AG09309 (cell line): ENCODE data around the gene NDFIP1.
A peak's percentile ranks its signal among the peaks of the same experiment; 100 is the strongest.

Experiments
- DNase-seq: peaks from one replicate; pipeline ENCODE4 v3.0.0-alpha.2; 2010; ENCODE audit warnings: low read depth
- H3K4me3 ChIP-seq: 2 replicates; pipeline ENCODE4 v1.5.1; 2011; ENCODE audit warnings: mild to moderate bottlenecking, low read depth, low read length, moderate library complexity; ENCODE audit not compliant: control insufficient read depth
- CTCF ChIP-seq: IDR thresholded peaks from 2 replicates; pipeline ENCODE4 v1.5.1; 2011; ENCODE audit warnings: mild to moderate bottlenecking, low read depth, low read length, inconsistent platforms; ENCODE audit not compliant: insufficient read depth, control insufficient read depth; ENCODE audit errors: missing control alignments

Gene NDFIP1, protein sequence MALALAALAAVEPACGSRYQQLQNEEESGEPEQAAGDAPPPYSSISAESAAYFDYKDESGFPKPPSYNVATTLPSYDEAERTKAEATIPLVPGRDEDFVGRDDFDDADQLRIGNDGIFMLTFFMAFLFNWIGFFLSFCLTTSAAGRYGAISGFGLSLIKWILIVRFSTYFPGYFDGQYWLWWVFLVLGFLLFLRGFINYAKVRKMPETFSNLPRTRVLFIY

DNA sequence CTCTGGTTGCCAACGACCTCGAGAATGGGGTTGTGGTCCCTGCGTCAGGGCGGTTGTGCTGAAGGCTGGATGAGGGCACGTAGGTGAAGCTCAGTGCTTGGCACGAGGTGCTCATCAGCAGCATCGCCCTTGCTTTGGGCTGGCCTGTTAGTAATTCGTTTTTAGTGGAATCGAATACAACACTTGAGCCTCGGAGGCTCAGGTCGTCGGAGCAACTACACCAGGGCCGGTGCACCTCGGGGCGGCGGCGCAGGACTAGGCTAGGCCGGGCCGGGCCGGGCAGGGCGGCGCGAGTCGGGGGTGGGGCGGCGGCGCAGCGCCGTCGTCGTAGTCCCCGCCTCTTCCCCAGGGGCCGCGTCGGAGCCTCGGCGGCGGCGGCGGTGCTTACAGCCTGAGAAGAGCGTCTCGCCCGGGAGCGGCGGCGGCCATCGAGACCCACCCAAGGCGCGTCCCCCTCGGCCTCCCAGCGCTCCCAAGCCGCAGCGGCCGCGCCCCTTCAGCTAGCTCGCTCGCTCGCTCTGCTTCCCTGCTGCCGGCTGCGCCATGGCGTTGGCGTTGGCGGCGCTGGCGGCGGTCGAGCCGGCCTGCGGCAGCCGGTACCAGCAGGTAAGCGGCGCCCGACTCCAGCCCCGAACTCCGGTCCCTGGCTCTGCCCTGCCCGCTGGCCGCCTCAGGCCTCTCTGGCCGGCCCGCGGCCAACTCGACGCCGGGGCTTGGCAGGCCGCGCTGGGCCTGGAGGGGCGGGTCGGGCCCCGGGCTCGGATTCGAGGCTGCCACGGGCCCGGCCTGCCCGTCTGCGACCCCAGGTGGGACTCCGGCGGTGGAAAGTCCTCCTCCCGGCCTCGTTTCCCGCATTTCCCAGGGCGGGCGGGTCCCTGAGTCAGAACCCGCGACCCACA is at the start of gene NDFIP1:
TSS of gene NDFIP1 (plus strand) at position 348 of the 899 bp plus-strand sequence. CDS start at position 544, 196 bp downstream.
- DNase-seq: no peak
- peak within 1 kb of the TSS; percentile 54 for H3K4me3 ChIP-seq
- no peak for TF ChIP-seq CTCF

DNA sequence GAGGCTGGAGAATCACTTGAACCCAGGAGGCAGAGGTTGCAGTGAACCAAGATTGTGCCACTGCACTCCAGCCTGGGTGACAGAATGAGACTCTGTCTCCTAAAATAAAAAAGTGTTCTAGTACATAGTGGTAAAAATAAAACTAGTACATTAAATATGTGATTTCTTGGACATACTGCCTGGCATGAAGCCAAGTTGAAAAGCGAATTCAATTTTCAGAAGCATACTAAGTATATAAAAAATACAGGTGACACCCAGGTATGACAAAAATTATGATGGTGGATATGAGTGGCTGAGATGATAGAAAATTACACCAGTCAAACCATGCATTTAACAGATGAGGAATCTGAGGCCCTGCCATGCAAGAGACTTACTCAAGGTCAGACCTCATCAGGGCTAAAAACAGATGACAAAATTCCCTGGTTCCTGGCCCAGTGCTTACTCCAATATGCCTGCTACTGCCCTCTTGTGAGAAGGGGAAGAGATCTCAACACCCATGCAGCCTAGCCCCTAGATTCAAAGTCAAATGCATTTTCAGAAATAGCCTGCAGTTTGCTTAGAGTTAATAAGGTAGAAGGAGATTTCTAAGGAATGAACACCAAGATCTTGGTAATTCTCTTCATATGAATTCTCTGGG is 49.2 kb upstream of the NDFIP1 start:
- DNase-seq: no peak
- H3K4me3 ChIP-seq: no peak overlapping the region
- no peak for TF ChIP-seq CTCF

GRCh38 chr5:142063376-142063775 is 45.2 kb upstream of the NDFIP1 start:
- no peak for DNase-seq
- no peak overlapping the region for H3K4me3 ChIP-seq
- no peak for TF ChIP-seq CTCF

- peak; percentile 10 for DNase-seq
- no peak for TF ChIP-seq CTCF
- 0 out of 2 replicates have a peak overlapping the region, but pooled peaks have one; percentile 4 for H3K4me3 ChIP-seq
Observed at GRCh38 chr5:142063878-142064331, 44.7 kb upstream of the NDFIP1 start.

DNA sequence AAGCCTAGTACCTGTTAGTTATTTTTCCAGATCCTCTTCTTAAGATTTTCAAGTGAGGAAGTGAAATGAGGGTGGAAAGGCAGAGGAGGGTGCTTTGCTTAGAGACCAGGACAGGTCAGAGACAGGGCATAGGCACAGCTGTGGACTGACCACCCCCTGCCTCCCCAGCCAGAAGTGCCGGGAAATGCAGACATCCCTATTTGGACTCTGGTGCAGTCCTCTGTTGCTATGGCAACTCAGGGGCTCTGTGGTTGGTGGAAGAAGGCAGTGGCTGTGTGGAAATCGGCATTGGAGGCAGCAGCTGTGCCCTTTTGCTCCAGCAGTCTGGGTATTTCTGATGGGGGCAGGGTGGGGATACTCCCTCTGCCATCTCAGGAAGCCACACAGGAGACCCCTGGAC is 43.3 kb upstream of the NDFIP1 start:
- no peak for TF ChIP-seq CTCF
- DNase-seq: no peak
- H3K4me3 ChIP-seq: no peak overlapping the region

DNA sequence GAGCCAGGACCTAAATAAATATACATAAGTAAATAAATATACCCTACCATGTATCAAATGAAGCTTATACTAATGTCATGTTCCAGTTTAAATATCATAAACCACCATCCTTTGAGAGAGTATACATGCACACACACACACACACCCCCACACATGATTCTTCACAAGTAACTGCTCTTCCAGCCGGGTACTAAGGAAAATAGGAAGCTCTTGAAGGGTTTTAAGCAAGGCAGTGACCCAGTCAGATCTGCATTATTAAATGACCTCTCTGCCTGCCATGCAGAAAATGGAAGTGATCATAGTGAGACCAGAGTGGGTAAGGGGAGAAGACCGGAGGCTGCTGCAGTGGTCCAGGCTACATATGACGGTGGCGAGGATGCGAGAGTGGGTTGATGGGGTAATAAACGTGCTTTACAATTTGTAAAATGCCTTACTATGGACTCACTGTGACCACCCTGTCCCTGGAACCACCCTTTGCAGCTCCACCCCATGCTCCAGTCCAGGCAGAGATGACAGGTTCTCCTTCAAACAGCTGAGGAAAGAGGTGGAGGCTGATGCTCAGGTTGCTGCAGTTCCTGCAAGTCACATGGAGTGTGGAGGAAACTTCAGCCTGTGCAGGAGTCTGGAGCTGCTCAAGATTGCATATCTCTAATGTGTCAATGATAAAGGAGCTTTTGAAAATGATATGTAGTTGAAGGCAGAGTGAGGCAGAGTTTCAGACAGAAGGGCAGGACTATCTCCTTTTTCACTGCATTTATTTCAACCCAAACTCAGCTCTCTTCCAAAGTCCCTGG is 38.8 kb upstream of the NDFIP1 start:
- no peak for TF ChIP-seq CTCF
- DNase-seq: no peak
- H3K4me3 ChIP-seq: no peak overlapping the region
